Endodermal cell (in vitro differentiated cells): ENCODE results near the gene STXBP4. TPM values are rescaled to one million over a fixed set of nuclear protein-coding genes. Genes with fewer than 3 reads are reported as not detected.

ENCODE experiments used
- DNase-seq: peaks from one replicate; pipeline ENCODE4 v3.0.0-alpha.2; 2017
- H3K27ac ChIP-seq: 2 replicates; pipeline ENCODE4 v1.5.1; 2013; ENCODE audit warnings: mild to moderate bottlenecking, low read depth, low read length, moderate library complexity
- H3K27me3 ChIP-seq: 2 replicates; pipeline ENCODE4 v1.6.1; 2013; ENCODE audit warnings: mild to moderate bottlenecking, low read length, moderate library complexity; ENCODE audit not compliant: insufficient read depth, control insufficient read depth, poor library complexity, severe bottlenecking
- H3K36me3 ChIP-seq: 2 replicates; pipeline ENCODE4 v1.7.0; 2013; ENCODE audit warnings: mild to moderate bottlenecking, low read length, moderate library complexity; ENCODE audit not compliant: control insufficient read depth, insufficient read depth
- H3K4me1 ChIP-seq: one replicate; pipeline ENCODE4 v1.7.0; 2013; ENCODE audit warnings: low read length; ENCODE audit not compliant: control insufficient read depth, insufficient read depth
- H3K4me3 ChIP-seq: 2 replicates; pipeline ENCODE4 v1.5.1; 2013; ENCODE audit warnings: mild to moderate bottlenecking, low read length, moderate library complexity
- H3K9ac ChIP-seq: 2 replicates; pipeline ENCODE4 v1.6.1; 2013; ENCODE audit warnings: mild to moderate bottlenecking, low read length, moderate library complexity; ENCODE audit not compliant: poor library complexity, severe bottlenecking; ENCODE audit errors: extremely low read depth
- H3K9me3 ChIP-seq: 2 replicates; pipeline ENCODE4 v1.6.1; 2013; ENCODE audit warnings: mild to moderate bottlenecking, low read length, moderate library complexity; ENCODE audit not compliant: control insufficient read depth
- H3K27ac Mint-ChIP-seq: 2 replicates; pipeline ENCODE4 v1.8.0; 2020; ENCODE audit warnings: mixed read lengths
- H3K27me3 Mint-ChIP-seq: 2 replicates; pipeline ENCODE4 v1.8.0; 2021; ENCODE audit warnings: mild to moderate bottlenecking, mixed read lengths; ENCODE audit not compliant: insufficient read depth
- H3K36me3 Mint-ChIP-seq: 2 replicates; pipeline ENCODE4 v1.8.0; 2020; ENCODE audit warnings: low read depth, mixed read lengths
- H3K4me1 Mint-ChIP-seq: 2 replicates; pipeline ENCODE4 v1.8.0; 2020; ENCODE audit warnings: mixed read lengths
- H3K4me3 Mint-ChIP-seq: 2 replicates; pipeline ENCODE4 v1.8.0; 2020; ENCODE audit warnings: mild to moderate bottlenecking, moderate library complexity, mixed read lengths
- H3K9me3 Mint-ChIP-seq: 2 replicates; pipeline ENCODE4 v1.8.0; 2020; ENCODE audit warnings: mild to moderate bottlenecking, mixed read lengths
- CTCF ChIP-seq: fragments of 200-600 bp; sonication (generic); conservative IDR thresholded peaks from 2 replicates; pipeline ENCODE4 v1.5.0; 2021; ENCODE audit warnings: antibody characterized with exemption, mild to moderate bottlenecking
- WGBS, 2 experiments: methylation state at CpG; one replicate each; pipeline versions ENCODE4 v1.1.5 to v1.1.7; 2013; ENCODE audit warnings: missing lambda C conversion rate in 2 of 2, mixed read lengths in 1 of 2; ENCODE audit not compliant: insufficient coverage in 1 of 2, insufficient read length in 1 of 2; 5-methylcytosine and 5-hydroxymethylcytosine counted together
- total RNA-seq, 2 donors: library from RNA; stranded (reverse); fragmentation: NEBNext Ultra II Directional in 1 of 2; extraction: Animal tissue kit (Norgen Biotek cat#: 25700) in 1 of 2; gene quantifications; 2 replicates in 1 of 2; 3 replicates in 1 of 2; pipeline ENCODE4 v1.2.1, GENCODE V29; 2021

The STXBP4 gene
- total RNA-seq, 2 donors from 2014 or later, result 15.5 to 18.0 TPM

GRCh38 chr17:55175788-55176427 lies 207.3 kb downstream of the STXBP4 start:
- H3K4me1 ChIP-seq, result peaks cover 3% of the 10 kb centered on the region
- H3K4me3 ChIP-seq, result no peak overlapping the region
- Mint-ChIP-seq H3K9me3 (peaks cover 10% of the 10 kb centered on the region), H3K36me3 (peaks cover 8% of the 10 kb centered on the region), H3K4me1 (no peaks in the 10 kb centered on the region), H3K4me3 (no peak overlapping the region), H3K27ac (no peak overlapping the region), H3K27me3 (no peaks in the 10 kb centered on the region)
- peaks cover 14% of the 10 kb centered on the region for H3K9me3 ChIP-seq
- no peaks in the 10 kb centered on the region for H3K27me3 ChIP-seq
- no peak for TF ChIP-seq CTCF
- no peak overlapping the region for H3K9ac ChIP-seq
- H3K36me3 ChIP-seq, result no peaks in the 10 kb centered on the region
- 87 to 92% methylated on average over 5 to 6 of the region's 6 CpGs for WGBS, 2 experiments
- no peak overlapping the region for H3K27ac ChIP-seq
- no peak for DNase-seq

GRCh38 chr17:55177159-55177854 lies 208.7 kb downstream of the STXBP4 start:
- Mint-ChIP-seq H3K36me3 (peaks cover 8% of the 10 kb centered on the region), H3K27ac (no peak overlapping the region), H3K27me3 (no peaks in the 10 kb centered on the region), H3K4me3 (no peak overlapping the region), H3K4me1 (no peaks in the 10 kb centered on the region), H3K9me3 (peaks cover 10% of the 10 kb centered on the region)
- Histone ChIP-seq H3K27ac (no peak overlapping the region), H3K9ac (no peak overlapping the region), H3K36me3 (no peaks in the 10 kb centered on the region), H3K27me3 (no peaks in the 10 kb centered on the region), H3K9me3 (peaks cover 14% of the 10 kb centered on the region), H3K4me1 (peaks cover 3% of the 10 kb centered on the region), H3K4me3 (no peak overlapping the region)
- peak; percentile 70 for TF ChIP-seq CTCF
- DNase-seq, result peak; percentile 75
- WGBS, 2 experiments, result 66 to 70% methylated on average over 3 of the region's 3 CpGs

- TF ChIP-seq CTCF, result no peak
- Histone ChIP-seq H3K9ac (no peak overlapping the region), H3K27ac (no peak overlapping the region), H3K27me3 (no peaks in the 10 kb centered on the region), H3K4me3 (no peak overlapping the region), H3K36me3 (no peaks in the 10 kb centered on the region), H3K4me1 (peaks cover under 1% of the 10 kb centered on the region), H3K9me3 (peaks cover 14% of the 10 kb centered on the region)
- peaks cover 10% of the 10 kb centered on the region for H3K9me3 Mint-ChIP-seq
- H3K36me3 Mint-ChIP-seq, result peaks cover 8% of the 10 kb centered on the region
- no peak overlapping the region for H3K27ac Mint-ChIP-seq
- H3K4me1 Mint-ChIP-seq, result no peaks in the 10 kb centered on the region
- H3K4me3 Mint-ChIP-seq, result no peak overlapping the region
- DNase-seq, result no peak
- WGBS, 2 experiments, result 96% methylated on average over 2 of the region's 2 CpGs; no CpG with 5 or more reads in 1 of the 2 experiments
- no peaks in the 10 kb centered on the region for H3K27me3 Mint-ChIP-seq
Measured at GRCh38 chr17:55177855-55178217, 209.3 kb downstream of the STXBP4 start.
